ENCODE data around the gene RAB4B. TPM values are rescaled to one million over a fixed set of nuclear protein-coding genes. Genes with fewer than 3 reads are reported as not detected.
A peak's percentile ranks its signal among the peaks of the same experiment; 100 is the strongest.
"Not testable (repeated sequence)": the region's sequence is repeated elsewhere in the genome, so short reads cannot be mapped to it uniquely, and the experiment has no call there.

Gene RAB4B
- total RNA-seq (10 to 100 TPM; 53.5 to 55.0 TPM), polyA plus RNA-seq (10 to 100 TPM; 67.3 to 69.8 TPM)

DNA sequence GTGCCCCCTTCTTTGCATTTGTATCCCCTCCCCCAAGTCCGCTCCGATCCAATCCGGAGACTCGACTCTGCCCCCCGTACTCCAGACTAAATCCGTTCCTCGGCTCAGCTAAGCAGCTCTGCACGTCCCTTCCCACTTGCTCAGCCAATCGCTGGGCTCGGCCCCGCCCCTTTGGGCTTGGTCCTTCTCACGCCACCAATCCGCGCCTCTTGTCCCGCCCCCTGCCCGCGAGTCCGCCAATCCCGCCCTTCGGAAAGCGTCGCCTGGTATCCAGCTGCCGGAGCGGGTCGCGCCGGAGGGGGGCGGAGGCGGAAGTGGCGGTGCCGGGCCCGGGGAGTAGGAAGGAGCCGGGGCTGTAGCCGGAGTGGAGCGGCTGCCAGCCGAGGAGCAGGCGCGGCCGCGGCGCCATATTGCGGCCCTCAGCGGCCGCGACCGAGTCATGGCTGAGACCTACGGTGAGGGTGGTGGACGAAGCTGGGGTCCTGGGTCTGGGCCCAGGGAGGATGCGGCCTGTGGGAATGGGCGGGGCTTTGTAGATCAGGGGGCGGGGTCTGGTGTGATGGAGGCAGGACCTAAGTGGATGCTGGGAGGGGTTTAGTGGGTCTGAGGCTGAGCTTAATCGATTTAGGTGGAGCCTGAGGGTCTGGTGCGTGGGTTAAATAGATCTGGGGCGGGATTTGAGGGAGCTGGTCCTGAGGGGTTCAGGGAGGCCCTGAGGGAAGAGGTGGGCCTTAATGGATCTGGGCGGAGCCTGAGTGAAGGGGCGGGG, at the start of gene RAB4B:
RAB4B (plus strand) TSS at position 311 of the 769 bp plus-strand sequence; CDS start at position 440, 129 bp downstream.
- CTCF ChIA-PET (ENCODE audit: partially characterized antibody): interaction anchor here (0.7 to 4.1 kb wide), 18 partner anchors 7 to 427 kb away, joined by 3 to 46 read pairs (median 5); partner anchors contain the start of genes ACTMAP, COQ8B, EGLN2 and ITPKC

GRCh38 chr19:40730065-40730464, 48.0 kb upstream of the RAB4B start:
- peaks cover 38% of the 10 kb centered on the region for H3K36me3 ChIP-seq (ENCODE audit: insufficient read depth, low read length)
- H3K4me1 Mint-ChIP-seq; H3K27me3 ChIP-seq (ENCODE audit: insufficient read depth, low read length); H3K27ac ChIP-seq (ENCODE audit: low read depth, low read length); H3K27me3 Mint-ChIP-seq; POLR2A ChIA-PET (ENCODE audit: partially characterized antibody); H3K4me3 ChIP-seq (ENCODE audit: low read length in 2 of 2); intact Hi-C loops (cut with micrococcal nuclease); H3K4me1 ChIP-seq (ENCODE audit: insufficient read depth, low read length); DNase-seq; H3K9me3 ChIP-seq (ENCODE audit: control insufficient read depth in 1 of 2, low read length in 2 of 2); H3K27ac Mint-ChIP-seq; H3K9me3 Mint-ChIP-seq; H3K4me3 Mint-ChIP-seq: not testable (repeated sequence)
- CTCF ChIA-PET (ENCODE audit: partially characterized antibody): interaction anchor here (0.6 kb wide), 1 partner anchor 8 kb away, joined by 3 read pairs; no protein-coding TSS in a partner anchor
- H3K36me3 Mint-ChIP-seq: peaks cover 45 to 60% of the 10 kb centered on the region in 2 donors

More for the DNA sequence above, at the start of gene RAB4B:
- Mint-ChIP-seq H3K4me1 (peaks cover 24 to 45% (median 31%) of the 10 kb centered on the region in 4 donors), H3K4me3 (peak within 1 kb of the TSS; percentile 92 to 98 (median 95)), H3K36me3 (peaks cover 11 to 28% of the 10 kb centered on the region in 2 donors), H3K27me3 (no peaks in the 10 kb centered on the region), H3K9me3 (no peaks in the 10 kb centered on the region), H3K27ac (peak within 1 kb of the TSS; percentile 95 to 99 (median 99))
- peak within 1 kb of the TSS; percentile 67 to 98 for H3K4me3 ChIP-seq (ENCODE audit: low read length in 2 of 2)
- no peaks in the 10 kb centered on the region for H3K9me3 ChIP-seq (ENCODE audit: control insufficient read depth in 1 of 2, low read length in 2 of 2)
- DNase-seq: peak; percentile 100
- POLR2A ChIA-PET (ENCODE audit: partially characterized antibody): interaction anchor here (0.5 to 14.6 kb wide), 33 partner anchors 8 to 771 kb away, joined by 3 to 369 read pairs (median 5); partner anchors contain the start of genes ACTMAP, C19orf47, COQ8B and EGLN2
- peaks cover 5% of the 10 kb centered on the region for H3K36me3 ChIP-seq (ENCODE audit: insufficient read depth, low read length)
- intact Hi-C loops (cut with micrococcal nuclease): loop anchor here (1.0 to 2.0 kb wide), 7 partner anchors 20 to 366 kb away; partner anchors contain the start of gene ACTMAP
- peaks cover 29% of the 10 kb centered on the region for H3K4me1 ChIP-seq (ENCODE audit: insufficient read depth, low read length)
- no peaks in the 10 kb centered on the region for H3K27me3 ChIP-seq (ENCODE audit: insufficient read depth, low read length)
- H3K27ac ChIP-seq (ENCODE audit: low read depth, low read length): peak within 1 kb of the TSS; percentile 89

DNA sequence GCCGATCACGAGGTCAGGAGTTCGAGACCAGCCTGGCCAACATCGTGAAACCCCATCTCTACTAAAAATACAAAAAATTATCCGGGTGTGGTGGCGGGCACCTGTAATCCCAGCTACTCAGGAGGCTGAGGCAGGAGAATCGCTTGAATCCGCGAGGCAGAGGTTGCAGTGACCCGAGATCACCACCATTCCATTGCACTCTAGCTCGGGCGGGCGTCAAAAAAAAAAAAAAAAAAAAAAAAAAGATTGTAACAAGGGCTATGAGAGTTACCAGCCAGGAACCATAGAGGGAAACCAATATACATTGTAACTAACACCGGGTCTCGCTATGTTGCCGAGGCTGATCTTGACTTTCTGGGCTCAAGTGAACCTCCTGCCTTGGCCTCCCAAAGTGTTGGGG, 45.7 kb upstream of the RAB4B start:
- H3K4me3 Mint-ChIP-seq; H3K9me3 ChIP-seq (ENCODE audit: control insufficient read depth in 1 of 2, low read length in 2 of 2); H3K4me3 ChIP-seq (ENCODE audit: low read length in 2 of 2); H3K9me3 Mint-ChIP-seq; DNase-seq; H3K27me3 ChIP-seq (ENCODE audit: insufficient read depth, low read length); H3K4me1 Mint-ChIP-seq; H3K27ac Mint-ChIP-seq; H3K27ac ChIP-seq (ENCODE audit: low read depth, low read length); intact Hi-C loops (cut with micrococcal nuclease); POLR2A ChIA-PET (ENCODE audit: partially characterized antibody); H3K27me3 Mint-ChIP-seq; H3K4me1 ChIP-seq (ENCODE audit: insufficient read depth, low read length): not testable (repeated sequence)
- peaks cover 34% of the 10 kb centered on the region for H3K36me3 ChIP-seq (ENCODE audit: insufficient read depth, low read length)
- CTCF ChIA-PET (ENCODE audit: partially characterized antibody): interaction anchor here (1.7 kb wide), 1 partner anchor 69 kb away, joined by 6 read pairs; no protein-coding TSS in a partner anchor
- H3K36me3 Mint-ChIP-seq: peaks cover 45 to 56% of the 10 kb centered on the region in 2 donors

DNA sequence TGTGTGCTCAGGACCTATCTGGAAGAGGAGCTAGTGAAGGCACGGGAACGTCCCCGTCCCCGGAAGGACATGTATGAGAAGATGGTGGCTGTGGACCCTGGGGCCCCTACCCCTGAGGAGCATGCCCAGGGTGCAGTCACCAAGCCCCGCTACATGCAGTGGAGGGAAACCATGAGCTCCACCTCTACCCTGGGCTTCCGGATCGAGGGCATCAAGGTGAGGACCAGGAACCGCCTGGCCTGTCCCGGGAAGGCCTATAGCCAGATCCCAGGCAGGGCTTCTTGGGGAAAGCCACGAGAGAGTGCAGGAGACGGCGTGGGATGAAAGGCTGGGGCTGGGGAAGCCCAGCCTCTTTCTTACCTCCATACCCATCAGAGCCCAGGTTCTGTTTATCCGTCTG, 44.9 kb upstream of the RAB4B start:
- peak in 1 of 5 donors; percentile 7 for DNase-seq
- Mint-ChIP-seq H3K4me1 (peaks cover 0 to 3% (median 0%) of the 10 kb centered on the region in 4 donors), H3K27me3 (no peaks in the 10 kb centered on the region), H3K36me3 (peaks cover 39 to 54% of the 10 kb centered on the region in 2 donors), H3K4me3 (peak overlapping the region in 1 of 8 donors; percentile 5), H3K9me3 (no peaks in the 10 kb centered on the region), H3K27ac (no peak overlapping the region)
- peaks cover 31% of the 10 kb centered on the region for H3K36me3 ChIP-seq (ENCODE audit: insufficient read depth, low read length)
- intact Hi-C loops (cut with micrococcal nuclease): no loop called here
- no peak overlapping the region for H3K4me3 ChIP-seq (ENCODE audit: low read length in 2 of 2)
- H3K9me3 ChIP-seq (ENCODE audit: control insufficient read depth in 1 of 2, low read length in 2 of 2): no peaks in the 10 kb centered on the region
- no peaks in the 10 kb centered on the region for H3K4me1 ChIP-seq (ENCODE audit: insufficient read depth, low read length)
- ChIA-PET POLR2A (ENCODE audit: partially characterized antibody) (no interaction called here), CTCF (ENCODE audit: partially characterized antibody) (interaction anchor here (1.5 to 1.7 kb wide), 2 partner anchors 20 to 70 kb away, joined by 4 to 6 read pairs; no protein-coding TSS in a partner anchor)
- H3K27ac ChIP-seq (ENCODE audit: low read depth, low read length): no peak overlapping the region
- no peaks in the 10 kb centered on the region for H3K27me3 ChIP-seq (ENCODE audit: insufficient read depth, low read length)

DNA sequence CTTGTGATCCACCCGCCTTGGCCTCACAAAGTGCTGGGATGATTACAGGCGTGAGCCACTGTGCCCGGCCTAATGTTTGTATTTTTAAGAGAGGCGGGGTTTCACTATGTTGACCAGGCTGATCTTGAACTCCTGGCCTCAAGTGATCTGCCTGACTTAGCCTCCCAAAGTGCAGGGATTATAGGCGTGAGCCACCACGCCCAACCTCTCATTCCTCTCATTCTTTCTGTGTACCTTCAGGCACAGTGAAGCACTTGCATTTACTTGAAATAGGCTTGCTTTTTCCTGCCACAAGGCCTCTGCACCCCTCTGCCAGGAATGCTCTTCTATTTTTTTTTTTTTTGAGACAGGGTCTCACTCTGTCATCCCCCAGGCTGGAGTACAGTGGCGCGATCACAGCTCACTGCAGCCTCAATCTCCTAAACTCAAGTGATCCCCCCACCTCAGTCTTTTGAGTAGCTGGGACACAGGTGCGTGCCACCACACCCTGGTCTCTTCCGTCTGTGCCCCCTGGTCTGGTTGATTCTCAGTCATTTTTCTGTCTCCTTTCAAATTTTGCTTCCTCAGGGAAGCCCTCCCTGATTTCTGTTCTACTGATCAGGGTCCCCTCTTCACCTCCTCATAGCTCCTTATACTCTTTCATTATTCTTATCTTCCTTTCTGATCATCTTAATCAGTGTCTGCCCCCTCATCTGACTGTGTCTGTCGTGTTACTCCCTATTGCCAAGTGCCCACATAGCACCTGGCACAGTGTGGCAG, 42.9 kb upstream of the RAB4B start:
- POLR2A ChIA-PET (ENCODE audit: partially characterized antibody): no interaction called here
- peak in 1 of 5 donors; percentile 10 for DNase-seq
- CTCF ChIA-PET (ENCODE audit: partially characterized antibody): no interaction called here
- Mint-ChIP-seq H3K27ac (peak overlapping the region in 2 of 7 donors; percentile 9 to 62), H3K9me3 (no peaks in the 10 kb centered on the region), H3K27me3 (no peaks in the 10 kb centered on the region), H3K4me1 (peaks cover 0 to 3% (median 0%) of the 10 kb centered on the region in 4 donors), H3K36me3 (peaks cover 44 to 56% of the 10 kb centered on the region in 2 donors), H3K4me3 (no peak overlapping the region)
- Histone ChIP-seq H3K9me3 (ENCODE audit: control insufficient read depth in 1 of 2, low read length in 2 of 2) (no peaks in the 10 kb centered on the region), H3K27ac (ENCODE audit: low read depth, low read length) (no peak overlapping the region), H3K36me3 (ENCODE audit: insufficient read depth, low read length) (peaks cover 28% of the 10 kb centered on the region), H3K4me1 (ENCODE audit: insufficient read depth, low read length) (no peaks in the 10 kb centered on the region), H3K27me3 (ENCODE audit: insufficient read depth, low read length) (no peaks in the 10 kb centered on the region), H3K4me3 (ENCODE audit: low read length in 2 of 2) (no peak overlapping the region)
- intact Hi-C loops (cut with micrococcal nuclease): no loop called here

DNA sequence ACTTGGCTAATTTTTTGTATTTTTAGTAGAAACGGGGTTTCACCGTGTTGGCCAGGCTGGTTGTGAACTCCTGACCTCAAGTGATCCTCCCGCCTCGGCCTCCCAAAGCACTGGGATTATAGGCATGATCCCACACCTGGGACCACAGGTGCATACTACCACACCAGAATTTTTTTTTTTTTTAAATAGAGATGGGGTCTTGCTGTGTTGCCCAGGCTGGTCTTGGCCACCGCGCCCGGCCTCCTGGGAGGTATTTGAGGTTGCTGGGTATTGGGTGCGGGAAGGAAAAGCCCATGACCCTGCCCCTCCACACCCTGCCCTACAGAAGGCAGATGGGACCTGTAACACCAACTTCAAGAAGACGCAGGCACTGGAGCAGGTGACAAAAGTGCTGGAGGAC, 41.4 kb upstream of the RAB4B start:
- H3K4me3 Mint-ChIP-seq: no peak overlapping the region
- POLR2A ChIA-PET (ENCODE audit: partially characterized antibody): interaction anchor here (1.0 kb wide), 1 partner anchor 50 kb away, joined by 3 read pairs; no protein-coding TSS in a partner anchor
- H3K4me1 Mint-ChIP-seq: peaks cover 0 to 1% (median 0%) of the 10 kb centered on the region in 4 donors

More for the DNA sequence above, 41.4 kb upstream of the RAB4B start:
- intact Hi-C loops (cut with micrococcal nuclease): no loop called here
- DNase-seq: peak in 1 of 5 donors; percentile 25
- CTCF ChIA-PET (ENCODE audit: partially characterized antibody): no interaction called here
- H3K36me3 Mint-ChIP-seq: peaks cover 34 to 46% of the 10 kb centered on the region in 2 donors
- Histone ChIP-seq H3K4me3 (ENCODE audit: low read length in 2 of 2) (no peak overlapping the region), H3K4me1 (ENCODE audit: insufficient read depth, low read length) (no peaks in the 10 kb centered on the region), H3K27me3 (ENCODE audit: insufficient read depth, low read length) (no peaks in the 10 kb centered on the region), H3K9me3 (ENCODE audit: control insufficient read depth in 1 of 2, low read length in 2 of 2) (no peaks in the 10 kb centered on the region), H3K27ac (ENCODE audit: low read depth, low read length) (no peak overlapping the region), H3K36me3 (ENCODE audit: insufficient read depth, low read length) (peaks cover 17% of the 10 kb centered on the region)
- no peaks in the 10 kb centered on the region for H3K27me3 Mint-ChIP-seq
- no peaks in the 10 kb centered on the region for H3K9me3 Mint-ChIP-seq
- no peak overlapping the region for H3K27ac Mint-ChIP-seq
